GM18909 (cell line): ENCODE measurements around the gene ZDHHC4.

Experiments
- ATAC-seq: cut with Tn5 transposase; IDR thresholded peaks from one replicate; pipeline ENCODE4 v1.9.1; 2021; ENCODE audit warnings: mild to moderate bottlenecking; ENCODE audit not compliant: unreplicated experiment, poor library complexity

The ZDHHC4 gene

GRCh38 chr7:6577369-6578113, at the start of gene ZDHHC4:
Gene ZDHHC4 (plus strand): TSS chr7:6577454. CDS start chr7:6580562, 3,108 bp downstream.
- peak; percentile 99 for ATAC-seq

- ATAC-seq: no peak
These were observed 48.7 kb upstream of the ZDHHC4 start for GRCh38 chr7:6528401-6529130.

GRCh38 chr7:6529643-6530042, 47.6 kb upstream of the ZDHHC4 start:
- ATAC-seq: no peak

GRCh38 chr7:6530626-6531491, 46.4 kb upstream of the ZDHHC4 start:
- ATAC-seq: peak; percentile 48

GRCh38 chr7:6531492-6532279, 45.6 kb upstream of the ZDHHC4 start:
- ATAC-seq: peak; percentile 8

- no peak for ATAC-seq
These were observed 44.7 kb upstream of the ZDHHC4 start for GRCh38 chr7:6532516-6532915.

- peak; percentile 50 for ATAC-seq
These were observed 43.3 kb upstream of the ZDHHC4 start for GRCh38 chr7:6533893-6534495.

GRCh38 chr7:6536262-6537260, 40.7 kb upstream of the ZDHHC4 start:
- no peak for ATAC-seq

- no peak for ATAC-seq
These were observed 34.9 kb upstream of the ZDHHC4 start for GRCh38 chr7:6542368-6542767.

- ATAC-seq: peak; percentile 68
These were observed 31.7 kb upstream of the ZDHHC4 start for GRCh38 chr7:6545398-6546126.

- no peak for ATAC-seq
These were observed 30.6 kb upstream of the ZDHHC4 start for GRCh38 chr7:6546498-6547251.

- no peak for ATAC-seq
These were observed 29.9 kb upstream of the ZDHHC4 start for GRCh38 chr7:6547400-6547799.

GRCh38 chr7:6551016-6551511, 26.2 kb upstream of the ZDHHC4 start, which contains the start of gene GRID2IP:
Gene GRID2IP (minus strand): TSS chr7:6551461. CDS start chr7:6551436, 25 bp downstream.
- ATAC-seq: no peak

GRCh38 chr7:6553448-6554044, 23.7 kb upstream of the ZDHHC4 start:
- no peak for ATAC-seq

GRCh38 chr7:6554848-6555247, 22.4 kb upstream of the ZDHHC4 start:
- ATAC-seq: no peak

- ATAC-seq: no peak
These were observed 21.1 kb upstream of the ZDHHC4 start for GRCh38 chr7:6556196-6556595.
